Measurements from ENCODE around the gene SPATA20. TPM values are rescaled to one million over a fixed set of nuclear protein-coding genes. Genes with fewer than 3 reads are reported as not detected.

SPATA20 gene
- total and polyA plus RNA-seq, 2 of the 13 experiments (the other 11 are each of a cell fraction or from before 2014, with no cell fraction given), result 36.1 to 64.8 TPM

DNA sequence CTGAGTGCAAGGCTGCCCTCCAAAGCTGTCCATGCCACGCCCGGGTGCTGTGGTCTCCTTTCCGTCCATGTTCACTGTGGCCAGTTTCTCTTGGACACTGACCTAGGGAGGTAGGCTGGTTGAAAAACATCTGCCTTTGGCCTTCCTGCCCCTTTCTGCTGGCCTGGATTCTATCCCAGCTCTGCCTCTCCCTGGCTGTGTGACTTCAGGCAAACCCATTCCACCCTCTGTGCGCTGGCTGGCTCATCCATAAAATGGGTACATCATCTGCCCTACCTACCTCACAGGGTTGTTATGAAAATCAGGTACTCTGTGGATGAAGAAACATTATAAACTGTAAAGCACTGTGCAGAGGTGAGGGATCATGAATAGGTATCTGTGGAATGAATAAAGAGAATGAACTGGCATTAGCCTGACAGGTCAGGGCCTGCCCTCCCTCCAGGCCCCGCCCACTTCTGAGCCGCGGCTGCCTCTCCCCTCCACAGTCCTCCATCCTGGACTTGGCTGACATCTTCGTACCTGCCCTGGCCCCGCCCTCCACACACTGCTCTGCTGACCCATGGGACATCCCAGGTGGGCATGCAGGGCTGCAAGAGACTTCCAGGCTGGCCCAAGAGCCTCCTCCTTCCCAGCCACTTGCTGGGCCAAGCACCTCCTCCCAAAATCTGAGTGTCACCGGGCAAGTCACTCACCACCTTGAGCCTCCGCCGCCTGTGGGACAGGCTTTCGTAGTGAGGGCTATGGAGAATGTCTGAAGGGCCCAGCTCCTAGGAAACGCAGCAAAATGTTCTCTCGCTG lies 7.0 kb upstream of the SPATA20 start:
- Histone ChIP-seq H3K9ac (ENCODE audit: insufficient read depth, low read depth, low read length) (no peak overlapping the region; the same call in 1 of the 2 replicates), H3K4me2 (ENCODE audit: low read depth, low read length) (peak overlapping the region; percentile 97), H4K20me1 (ENCODE audit: insufficient read depth, low read length) (no peaks in the 10 kb centered on the region), H3K4me3 (replicated peaks in 1 of 3; ENCODE audit: insufficient read depth in 1 of 3, low read depth in 2 of 3, low read length in 3 of 3) (peak overlapping the region in 1 of 3 experiments; percentile 87; a peak in 2 of 6 replicates), H3K4me1 (ENCODE audit: insufficient read depth, low read length) (peaks cover 71% of the 10 kb centered on the region), H3K27me3 (ENCODE audit: control insufficient read depth in 1 of 2, insufficient read depth in 2 of 2, low read length in 2 of 2) (no peaks in the 10 kb centered on the region; a peak in 1 of 5 replicates), H3K36me3 (replicated peaks in 1 of 2; ENCODE audit: control insufficient read depth in 1 of 2, insufficient read depth in 2 of 2, low read length in 2 of 2) (no peaks in the 10 kb centered on the region), H3K27ac (ENCODE audit: extremely low read length, insufficient read depth, low read length) (peak overlapping the region; percentile 97), H3K9me3 (ENCODE audit: low read length) (no peaks in the 10 kb centered on the region), H3K79me2 (ENCODE audit: insufficient read depth, low read length) (no peaks in the 10 kb centered on the region), H2AFZ (ENCODE audit: low read length) (no peak overlapping the region)
- FAIRE-seq (peak; percentile 40), ATAC-seq (no peak), DNase-seq (ENCODE audit: low spot score) (no peak)
- intact Hi-C loops (cut with micrococcal nuclease; ENCODE audit: unreplicated experiment) (loop anchor here (10.0 kb wide), 1 partner anchor 415 kb away; no protein-coding TSS in a partner anchor), in situ Hi-C loops (cut with HindIII; ENCODE audit: extremely low pct_ligation_motif_present, low pct_unique_long_range_greater_than_20kb) (loop anchor here (10.0 kb wide), 1 partner anchor 415 kb away; no protein-coding TSS in a partner anchor)
- 53% methylated on average over 15 of the region's 15 CpGs for WGBS (ENCODE audit: low lambda C conversion rate)
- BruUV-seq (replicated peaks), result no TSS peak
- CTCF ChIA-PET (ENCODE audit: low intra/inter-chr PET ratio, low total read pairs), result no interaction called here
- POLR2A ChIA-PET, result interaction anchor here (1.0 to 3.6 kb wide), 5 partner anchors 9 to 179 kb away, joined by 3 to 20 read pairs (median 4); partner anchors contain the start of gene LUC7L3
- TF ChIP-seq SPEN (CRISPR knock-in tag; IDR thresholded peaks at IDR 0.05; ENCODE audit: low read depth) (no peak), ZNF768 (CRISPR knock-in tag; IDR thresholded peaks at IDR 0.05) (peak; percentile 95), MTA3 (CRISPR knock-in tag; IDR thresholded peaks at IDR 0.05) (no peak), SMARCE1 (IDR thresholded peaks at IDR 0.05; ENCODE audit: borderline replicate concordance) (no peak), NFAT5 (CRISPR knock-in tag; IDR thresholded peaks at IDR 0.05) (no peak), ZBTB7B (CRISPR knock-in tag; IDR thresholded peaks at IDR 0.05) (no peak), MAFK (conservative IDR thresholded peaks at IDR 0.05 in 1 of 2, IDR thresholded peaks at IDR 0.05 in 1 of 2; ENCODE audit: low read length in 2 of 2) (no peak), ZNF850 (CRISPR knock-in tag; conservative IDR thresholded peaks at IDR 0.05) (no peak), PAF1 (CRISPR knock-in tag; IDR thresholded peaks at IDR 0.05) (no peak), MLLT10 (CRISPR knock-in tag; IDR thresholded peaks at IDR 0.05) (no peak), CEBPZ (IDR thresholded peaks at IDR 0.05; ENCODE audit: low read length) (no peak), ZNF382 (CRISPR knock-in tag; IDR thresholded peaks at IDR 0.05; ENCODE audit: borderline replicate concordance) (no peak), KLF9 (CRISPR knock-in tag; IDR thresholded peaks at IDR 0.05; ENCODE audit: low read depth) (no peak), TCF12 (IDR thresholded peaks at IDR 0.05) (no peak), TCF12 (CRISPR knock-in tag; IDR thresholded peaks at IDR 0.05) (no peak), FOXK1 (CRISPR knock-in tag; IDR thresholded peaks at IDR 0.05; ENCODE audit: borderline replicate concordance, low read depth) (no peak), ZNF563 (CRISPR knock-in tag; IDR thresholded peaks at IDR 0.05) (no peak)

Data from HepG2 (cell line).